ENCODE measurements around the gene OR9G4. TPM values are rescaled to one million over a fixed set of nuclear protein-coding genes. Genes with fewer than 3 reads are reported as not detected.

OR9G4 gene
- total RNA-seq, 1 donor from 2014 or later, result not detected

Small RNA genes within 50 kb of the gene (small RNA-seq; reads per million reads assigned to genes)
- gene AP001803.1 (ENCODE audit: low replicate concordance), result not detected
- gene MIR6128 (ENCODE audit: low replicate concordance), result not detected

Other genes with a start within 250 kb of the OR9G4 start
- gene OR5M11, start 205.4 kb downstream of the OR9G4 start, total RNA-seq, result not detected
- not detected for gene OR5M10, start 171.0 kb downstream of the OR9G4 start, total RNA-seq
- not detected for gene OR5M1, start 133.8 kb downstream of the OR9G4 start, total RNA-seq
- not detected for gene OR5AP2, start 106.3 kb downstream of the OR9G4 start, total RNA-seq
- gene OR5AR1, start 85.0 kb downstream of the OR9G4 start, total RNA-seq, result not detected
- not detected for gene OR9G1, start 49.6 kb downstream of the OR9G4 start, total RNA-seq
- not detected for gene OR5AK2, start 240.2 kb upstream of the OR9G4 start, total RNA-seq

Measured in skin of body (tissue), 2 donors.